ENCODE measurements around the gene TPT1.
"Not testable (repeated sequence)": the region's sequence is repeated elsewhere in the genome, so short reads cannot be mapped to it uniquely, and the experiment has no call there.

The TPT1 gene

GRCh38 chr13:45299194-45299593, 41.8 kb downstream of the TPT1 start:
- no peak for DNase-seq

GRCh38 chr13:45298550-45298949, 42.4 kb downstream of the TPT1 start:
- DNase-seq: not testable (repeated sequence)

DNA sequence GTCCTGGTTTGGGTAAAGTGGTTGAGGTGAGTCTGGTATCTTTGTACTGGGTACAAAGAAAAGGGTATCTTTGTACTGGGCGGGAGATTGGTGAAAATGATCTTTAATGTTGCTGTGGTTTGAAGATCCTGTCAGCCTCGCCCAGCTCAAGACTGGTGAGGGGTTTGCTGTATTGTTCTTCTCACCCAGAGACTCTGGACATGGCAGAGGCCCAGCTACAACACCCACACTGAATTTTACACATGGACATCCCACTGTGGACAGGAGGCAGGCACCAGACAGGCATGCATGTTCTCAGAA, 42.8 kb downstream of the TPT1 start:
- DNase-seq: no peak

DNA sequence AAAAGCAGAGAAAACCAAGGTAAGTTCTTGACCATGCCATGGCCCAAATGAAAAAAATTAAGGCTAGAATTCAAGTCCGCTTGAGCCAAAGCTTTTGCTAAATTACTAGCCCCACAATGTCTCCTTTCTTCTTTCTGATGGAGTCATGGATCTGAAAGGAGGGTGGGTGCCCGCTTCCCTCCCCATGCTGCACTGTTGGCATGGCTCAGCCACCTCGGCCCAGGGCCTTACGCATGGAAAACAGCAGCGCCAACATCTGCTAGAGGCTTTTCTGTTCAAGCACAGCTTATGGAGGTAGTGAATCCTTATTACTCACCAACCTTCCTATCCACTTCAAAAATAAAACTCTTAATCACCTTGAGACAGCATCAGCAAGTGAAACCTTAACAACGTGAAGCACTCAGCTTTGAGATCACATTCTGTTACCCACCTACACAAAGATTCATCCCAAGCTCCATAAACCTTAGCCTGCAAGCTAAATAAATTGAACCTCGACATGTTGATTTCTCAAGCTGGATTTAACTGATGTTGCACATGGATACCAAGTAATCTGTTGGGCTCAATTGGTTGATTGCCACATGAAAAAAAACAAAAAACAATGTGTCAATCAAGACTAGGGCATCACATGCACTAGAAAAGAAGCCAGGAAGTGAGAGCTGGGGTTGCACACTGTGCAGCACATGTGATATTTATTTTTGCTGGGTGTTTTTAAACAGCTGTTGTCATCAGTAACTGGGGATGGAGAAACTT, 43.4 kb downstream of the TPT1 start:
- DNase-seq: no peak

DNA sequence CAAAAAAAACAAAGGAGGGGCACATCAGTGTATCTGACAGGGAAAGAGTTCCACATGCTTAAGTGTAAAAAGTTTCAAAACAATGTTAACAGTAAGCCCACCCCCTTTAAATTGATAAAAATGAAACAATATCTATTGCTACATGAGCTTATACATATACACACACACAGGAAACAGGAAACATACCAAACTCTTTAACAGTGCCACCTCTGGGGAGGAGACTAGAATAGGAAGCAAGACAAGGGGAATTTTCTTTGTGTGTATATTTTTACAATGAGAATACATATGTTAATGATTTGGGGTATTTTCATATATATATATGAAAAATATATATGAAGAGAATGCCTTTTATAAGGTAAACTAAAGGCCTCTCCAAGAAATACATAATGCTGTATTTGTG, 44.7 kb downstream of the TPT1 start:
- no peak for DNase-seq

DNA sequence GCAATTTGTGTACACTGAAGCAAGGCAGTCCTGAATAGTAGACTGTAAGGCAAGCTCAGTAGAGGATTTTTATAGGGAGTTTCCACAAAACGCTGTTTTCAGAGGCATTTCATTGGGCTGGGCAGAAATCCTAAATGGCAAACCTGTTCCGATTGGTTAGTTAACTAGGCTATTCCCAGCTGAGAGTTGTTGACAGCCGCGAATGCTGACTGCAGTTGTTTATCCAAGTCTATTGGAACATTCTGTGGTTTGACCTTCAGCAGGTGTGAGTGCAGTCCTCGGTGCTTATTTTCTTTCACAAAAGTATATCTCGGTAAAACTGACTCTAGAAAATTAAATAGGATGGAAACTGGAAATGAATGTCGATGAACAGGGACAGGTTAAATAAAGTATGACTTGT, 45.4 kb downstream of the TPT1 start:
- DNase-seq: no peak

DNA sequence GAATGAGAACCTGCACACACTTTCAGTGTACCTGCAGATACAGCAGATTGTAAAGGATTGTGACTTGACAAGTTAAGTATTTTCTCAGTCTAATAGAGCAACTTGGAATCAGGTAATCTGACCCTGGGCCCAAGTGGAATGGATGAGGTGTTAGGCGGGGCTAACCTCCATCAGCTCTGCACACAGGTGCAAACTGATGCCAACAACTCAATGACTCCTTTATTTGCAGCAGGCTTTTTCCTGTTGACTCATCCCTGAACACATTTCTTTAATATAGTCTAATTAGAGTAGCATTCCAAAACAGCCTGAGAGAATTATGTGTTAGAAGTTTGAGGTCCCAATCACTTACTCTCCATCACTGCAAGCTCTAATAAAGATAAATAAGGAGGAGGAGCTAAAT, 48.8 kb downstream of the TPT1 start:
- DNase-seq: no peak

DNA sequence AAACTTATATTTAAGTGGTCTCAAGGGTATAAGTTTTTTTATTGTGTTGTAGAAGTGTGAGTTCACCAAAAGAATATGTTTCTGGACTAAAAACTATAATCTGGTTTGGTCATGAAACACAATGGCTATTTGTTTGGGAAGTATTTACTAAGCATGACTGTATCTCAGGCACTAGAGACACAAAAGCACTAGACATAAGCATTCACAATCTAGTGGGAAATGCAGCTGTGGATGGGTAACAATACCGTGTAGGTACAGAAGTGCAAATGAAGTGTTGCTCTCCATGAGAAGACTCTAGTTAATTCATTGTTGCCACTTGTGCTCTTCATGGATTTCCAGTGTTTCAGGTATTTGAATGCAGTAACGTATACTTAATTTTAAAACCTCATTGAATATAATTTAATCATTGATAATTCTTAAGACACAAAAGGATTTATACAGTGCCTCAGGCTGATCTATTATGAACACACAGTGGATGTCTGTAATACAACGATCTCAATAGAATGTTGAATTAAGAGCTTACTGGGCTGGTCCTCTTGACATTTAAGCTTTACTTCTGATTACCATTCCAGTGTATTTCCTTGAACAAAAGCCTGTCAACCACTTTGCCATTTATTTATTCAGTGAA, 50.9 kb downstream of the TPT1 start:
- no peak for DNase-seq

Data from NCI-H446 treated with DMSO at 0.1 percent for 48 hours (cell line).